GM19035 (cell line): ENCODE measurements around the gene ERG.

ENCODE experiments used
- ATAC-seq: cut with Tn5 transposase; IDR thresholded peaks from one replicate; pipeline ENCODE4 v1.9.1; 2021; ENCODE audit not compliant: unreplicated experiment

Gene ERG

DNA sequence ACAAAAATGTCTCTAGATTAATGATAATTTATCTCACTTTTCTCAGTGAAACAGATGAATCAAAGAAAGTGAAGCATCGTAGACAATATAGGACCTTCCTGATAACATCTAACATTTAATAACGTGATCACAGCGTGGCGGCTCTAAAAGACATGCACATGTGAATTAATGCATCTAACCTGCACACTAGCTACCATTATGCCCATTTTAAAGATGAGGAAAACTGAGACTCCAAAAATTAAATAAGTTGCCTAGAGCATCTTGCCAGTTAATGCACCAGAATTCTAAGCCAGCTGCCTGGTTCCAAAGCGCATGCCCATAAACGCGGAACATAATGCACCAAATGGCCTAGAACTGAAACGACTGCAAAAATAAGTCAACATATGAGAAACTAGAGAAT, 23.5 kb downstream of the ERG start:
- no peak for ATAC-seq

DNA sequence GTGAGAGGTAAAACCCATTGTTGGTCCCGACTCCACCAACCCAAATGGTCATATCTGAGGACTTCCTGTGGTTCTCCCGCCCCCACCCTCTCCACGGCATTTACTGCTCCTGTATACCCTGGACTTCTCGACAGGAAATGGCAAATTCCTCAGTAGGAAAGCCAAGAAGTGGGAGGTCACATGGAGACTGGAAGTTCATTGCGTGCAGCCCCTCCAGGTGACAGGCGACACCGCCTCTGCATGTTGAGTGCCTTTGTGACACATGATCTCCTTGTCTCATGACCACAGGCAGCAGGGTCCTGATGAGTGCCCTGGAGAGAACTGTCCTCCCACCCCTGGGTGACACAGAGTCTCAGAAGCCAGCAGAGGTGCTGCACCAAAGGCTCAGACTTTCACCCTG, 24.2 kb downstream of the ERG start:
- ATAC-seq: no peak

DNA sequence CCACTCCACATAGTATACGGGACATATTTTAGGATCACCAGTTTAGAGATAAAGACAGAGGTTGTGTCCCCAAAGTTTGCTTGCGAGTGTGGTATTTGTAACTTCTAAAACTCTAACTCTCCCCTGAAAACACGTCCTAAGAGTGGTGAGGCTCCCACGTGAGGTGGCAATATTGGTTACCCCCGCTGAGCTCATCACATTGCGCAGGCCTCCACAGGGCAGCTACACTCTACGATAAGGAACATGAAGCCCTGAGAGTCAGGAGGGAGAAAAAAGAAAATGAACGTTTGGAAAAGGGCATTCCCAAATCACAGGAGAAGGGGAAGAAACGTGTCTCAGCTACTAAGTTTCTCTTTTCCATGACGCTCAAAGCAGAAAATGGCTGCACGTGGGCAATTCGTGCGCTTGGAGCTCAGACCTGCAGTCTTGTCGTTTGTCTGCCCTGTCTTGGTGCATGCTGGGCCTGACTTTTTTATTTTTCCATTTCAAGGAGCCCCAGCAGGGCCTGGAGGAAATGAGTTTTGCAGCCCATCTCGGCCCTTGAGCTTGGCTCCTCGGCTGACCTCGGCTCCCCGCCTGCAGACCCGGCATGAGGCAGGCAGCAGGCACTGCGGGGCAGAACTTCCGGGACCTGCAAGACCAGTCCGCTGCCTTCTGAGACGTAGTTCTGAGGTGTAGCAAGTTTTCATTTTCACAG, 25.7 kb downstream of the ERG start:
- ATAC-seq: no peak

DNA sequence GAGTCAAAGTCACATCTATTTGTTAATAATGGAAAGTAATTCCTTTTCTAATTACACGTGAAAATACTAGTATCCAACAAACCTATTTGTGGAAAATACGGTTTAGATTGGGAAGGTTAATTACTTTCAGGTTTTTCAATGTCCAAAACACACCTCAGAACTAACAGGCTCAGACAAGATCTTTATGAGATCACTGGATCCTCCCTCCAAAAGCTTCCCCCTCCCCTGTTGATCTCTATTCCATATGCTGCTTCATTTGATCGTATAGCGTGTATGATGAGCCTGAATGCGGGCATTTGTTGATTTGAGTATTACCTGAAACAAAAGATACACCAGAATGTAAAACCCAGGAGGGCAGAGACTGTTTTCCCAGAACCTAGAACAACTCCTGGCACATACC, 26.5 kb downstream of the ERG start:
- no peak for ATAC-seq

DNA sequence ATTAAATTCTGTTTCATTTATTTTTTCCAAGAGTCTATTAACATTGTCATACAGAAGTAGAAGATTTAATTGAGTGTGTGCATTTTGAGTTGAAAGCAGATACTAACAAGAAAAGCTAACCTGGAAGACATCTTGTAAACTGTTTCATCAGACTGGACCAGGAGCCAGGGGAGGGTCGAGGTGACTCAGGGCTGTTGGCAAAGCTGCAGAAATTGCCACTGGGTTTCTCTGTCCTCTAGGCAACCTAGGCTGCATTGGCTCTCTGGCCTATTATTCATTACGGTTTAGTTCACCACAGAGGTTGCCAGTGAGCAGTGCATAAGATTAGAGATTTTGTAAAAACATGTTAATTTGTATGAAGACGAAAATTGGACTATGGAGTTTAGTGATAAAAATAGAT, 27.5 kb downstream of the ERG start:
- no peak for ATAC-seq

DNA sequence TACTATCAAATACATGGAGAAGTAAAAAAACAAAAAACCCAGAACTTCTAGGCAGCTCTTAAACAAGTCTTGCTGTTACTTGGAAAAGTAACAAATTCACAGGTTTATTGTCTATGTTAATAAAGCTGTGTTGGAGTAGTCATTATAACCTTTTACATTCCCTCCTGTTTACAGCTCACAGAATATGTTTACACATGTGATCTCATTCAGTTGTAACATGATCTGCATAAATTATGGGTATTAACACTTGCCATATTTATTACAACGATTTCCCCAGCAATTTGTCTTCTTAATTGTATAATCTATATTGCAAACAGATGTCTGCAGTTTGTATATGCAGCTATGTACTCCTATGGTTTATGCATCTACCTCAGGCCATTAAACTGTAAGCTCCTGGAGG, 28.6 kb downstream of the ERG start:
- no peak for ATAC-seq

DNA sequence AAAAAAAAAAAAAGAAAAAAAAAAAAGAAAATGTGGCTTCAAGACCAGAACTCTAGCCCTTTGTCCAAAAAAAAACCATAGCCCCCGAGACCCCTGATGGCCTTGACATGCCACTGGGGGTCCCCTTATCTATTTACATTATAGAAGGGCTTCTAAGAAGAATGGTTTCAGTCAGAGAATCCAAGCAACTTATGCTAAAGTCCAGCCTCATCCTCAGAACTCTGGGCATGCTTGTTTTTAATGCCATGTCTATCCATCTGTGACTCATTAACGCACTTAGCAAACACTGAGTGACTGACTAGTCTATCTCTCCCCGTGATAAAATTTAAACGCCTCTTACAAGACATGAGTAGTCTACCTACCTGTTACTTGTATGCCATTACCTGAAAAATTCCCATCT, 29.3 kb downstream of the ERG start:
- ATAC-seq: no peak

DNA sequence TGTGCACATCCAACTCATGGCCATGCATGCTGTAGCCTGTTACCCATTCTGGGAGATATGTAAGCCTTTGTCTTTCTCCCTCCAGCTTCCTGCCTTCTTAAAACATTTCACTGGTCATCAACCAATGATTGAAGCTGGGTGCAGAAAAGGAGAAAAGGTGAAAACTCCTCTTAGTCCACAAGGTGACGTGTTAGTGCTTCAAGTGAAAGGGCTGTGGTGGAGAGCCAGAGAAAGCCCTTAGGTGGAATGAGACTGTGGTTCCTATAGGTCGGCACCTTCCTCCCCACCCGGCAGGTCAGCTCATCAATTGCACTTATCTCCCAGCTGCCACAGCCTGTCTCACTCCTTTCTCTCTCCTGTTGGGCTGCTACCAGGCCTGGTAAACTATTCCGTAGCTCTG, 30.4 kb downstream of the ERG start:
- ATAC-seq: no peak

DNA sequence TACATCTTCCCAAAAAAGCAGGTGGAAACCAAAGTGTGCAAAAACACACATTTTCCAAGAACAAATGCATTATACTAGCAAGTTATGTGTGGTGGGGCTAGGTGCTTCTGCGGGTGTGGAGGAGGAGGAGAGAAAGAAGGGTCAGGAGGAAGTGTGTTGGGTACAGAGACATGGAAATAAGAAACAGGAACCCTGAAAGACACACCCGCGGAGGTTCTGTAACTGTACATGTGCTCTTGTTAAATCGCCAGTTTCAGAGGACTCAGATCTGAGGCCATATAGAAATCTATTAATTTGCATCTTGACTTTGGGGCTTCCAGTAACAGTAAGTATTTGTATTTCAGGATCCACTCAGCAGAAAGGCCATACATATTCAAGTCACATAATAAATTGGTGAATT, 30.9 kb downstream of the ERG start:
- no peak for ATAC-seq

DNA sequence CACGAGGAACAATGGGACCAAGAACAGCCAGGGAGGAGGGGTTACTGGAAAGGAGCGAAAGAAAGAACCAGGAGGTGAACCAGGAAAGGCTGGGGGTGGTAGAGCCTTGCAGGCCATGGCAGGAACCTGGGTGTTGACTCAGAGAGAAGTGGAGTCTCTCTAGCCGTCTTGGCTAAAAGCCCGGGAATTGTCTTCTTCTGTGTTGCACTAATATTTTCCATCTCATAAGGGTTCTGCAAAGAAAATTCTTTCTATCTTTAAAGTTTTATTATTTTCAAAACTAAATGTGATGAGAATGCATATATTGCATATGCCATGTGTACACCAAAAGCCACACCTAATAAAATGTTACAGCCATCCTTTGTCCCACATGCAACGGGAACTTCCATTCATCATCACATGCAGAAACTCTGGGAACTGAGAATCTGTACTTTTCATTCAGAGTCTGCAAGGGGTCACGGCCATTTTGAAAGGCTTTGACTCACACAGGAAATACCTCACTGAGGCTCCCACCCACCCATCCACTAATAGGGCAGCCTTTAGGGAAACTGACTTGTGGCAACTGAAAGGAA, 38.0 kb downstream of the ERG start:
- no peak for ATAC-seq

DNA sequence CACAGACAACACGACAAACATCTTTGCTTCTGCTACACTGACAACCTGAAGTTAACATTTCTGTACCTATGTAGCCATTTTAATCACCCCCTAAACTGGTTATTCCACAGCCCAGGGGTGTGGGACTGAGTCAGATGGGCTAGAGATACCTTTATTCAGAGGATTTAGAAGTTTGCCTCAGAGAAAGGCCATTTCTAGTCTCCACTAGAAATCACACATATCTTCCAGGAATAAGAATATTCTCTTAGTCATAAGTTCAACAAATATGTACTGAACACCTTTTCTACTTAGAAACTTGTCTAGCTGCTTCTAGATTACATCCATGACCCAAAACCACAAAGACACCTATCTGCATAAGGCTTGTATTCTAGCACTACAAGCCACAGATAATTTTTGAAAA, 38.8 kb downstream of the ERG start:
- ATAC-seq: no peak

DNA sequence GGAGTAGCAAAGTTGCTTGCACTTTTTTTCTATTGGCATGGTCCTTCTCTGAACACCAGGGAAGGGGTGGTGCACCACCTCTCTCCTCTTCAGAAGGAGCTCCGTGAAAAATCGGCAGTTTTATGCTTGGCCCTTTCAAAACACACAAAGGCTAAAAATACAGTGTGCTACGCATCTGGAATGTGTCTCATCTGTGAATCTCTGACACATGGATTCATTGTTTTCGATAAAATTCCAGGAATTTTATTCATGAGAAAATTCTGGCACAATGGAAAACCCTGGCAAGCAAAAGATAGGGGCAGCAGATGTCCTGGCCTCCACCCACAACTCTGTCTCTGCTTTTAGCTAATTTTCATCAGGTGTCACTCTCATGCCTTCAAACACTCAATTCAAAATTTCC, 42.9 kb downstream of the ERG start:
- ATAC-seq: no peak

DNA sequence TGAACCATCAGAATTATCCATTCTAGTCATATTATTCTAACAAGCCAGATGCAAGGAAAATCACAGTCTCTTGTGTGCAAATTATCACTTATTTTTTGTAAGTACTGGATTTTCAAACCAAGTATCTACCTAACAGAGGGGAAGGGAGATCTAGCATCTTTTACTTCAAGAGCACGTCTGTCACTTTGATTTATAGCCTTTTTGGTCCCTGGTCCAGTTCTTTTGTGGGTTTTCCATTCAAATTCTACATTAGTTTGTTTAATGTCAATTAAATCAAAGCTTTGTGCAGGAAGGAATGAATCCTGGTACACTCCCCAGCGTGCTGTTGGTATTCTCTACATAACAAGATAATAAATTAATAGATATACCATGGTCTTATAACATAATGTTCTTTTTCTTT, 43.6 kb downstream of the ERG start:
- ATAC-seq: no peak

DNA sequence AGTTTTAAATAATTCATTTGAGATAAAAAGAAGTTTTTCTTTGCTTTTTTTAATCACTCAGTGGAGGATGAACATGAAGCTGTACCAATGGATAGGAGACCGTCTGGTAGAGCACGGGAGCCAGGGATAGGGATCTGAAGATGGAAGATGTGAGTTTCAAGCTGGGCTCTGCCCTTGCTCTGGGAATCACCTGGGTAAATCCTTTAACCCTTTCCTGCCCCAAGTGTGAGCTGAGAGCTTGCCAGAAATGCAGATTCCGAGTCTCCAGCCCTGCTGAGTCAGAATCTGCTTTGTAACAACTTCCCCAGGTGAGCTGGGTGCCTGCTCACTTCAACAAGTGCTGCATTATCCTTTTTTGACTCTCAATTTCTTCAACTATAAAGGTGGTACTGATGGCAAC, 44.1 kb downstream of the ERG start:
- ATAC-seq: no peak

DNA sequence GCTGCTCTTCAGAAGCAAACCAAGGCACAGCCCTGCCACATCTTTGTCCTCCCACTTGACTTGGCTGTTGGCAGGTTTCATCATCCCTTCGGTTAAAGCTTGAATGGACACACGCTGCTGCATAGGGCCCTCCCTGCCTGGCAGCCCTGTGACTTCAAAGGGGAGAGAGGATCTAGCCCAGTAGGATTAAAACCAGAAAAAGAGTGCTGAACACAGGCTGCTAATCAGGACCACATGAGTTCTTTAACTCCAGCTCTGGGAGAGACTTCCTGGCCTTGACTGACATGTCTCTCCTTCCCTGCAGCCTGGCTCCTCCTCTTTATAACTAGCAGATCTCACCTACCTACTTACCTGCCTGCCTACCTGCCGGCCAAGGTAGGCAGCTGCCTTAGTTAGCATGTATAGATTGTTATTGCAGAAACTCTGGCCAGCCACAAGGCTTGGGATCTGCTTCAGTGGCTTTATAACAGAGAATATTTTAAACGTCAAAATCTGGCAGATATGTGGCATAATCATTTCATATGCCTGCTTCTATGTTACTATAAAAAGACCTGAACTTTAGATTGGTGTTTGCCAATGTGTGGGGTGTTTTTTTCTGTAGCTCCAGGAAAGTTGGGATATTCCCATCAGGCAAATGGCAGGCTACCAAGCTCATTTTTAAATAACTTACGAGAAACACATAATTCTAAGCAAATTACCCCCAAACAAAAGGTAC, 49.4 kb downstream of the ERG start:
- ATAC-seq: no peak

DNA sequence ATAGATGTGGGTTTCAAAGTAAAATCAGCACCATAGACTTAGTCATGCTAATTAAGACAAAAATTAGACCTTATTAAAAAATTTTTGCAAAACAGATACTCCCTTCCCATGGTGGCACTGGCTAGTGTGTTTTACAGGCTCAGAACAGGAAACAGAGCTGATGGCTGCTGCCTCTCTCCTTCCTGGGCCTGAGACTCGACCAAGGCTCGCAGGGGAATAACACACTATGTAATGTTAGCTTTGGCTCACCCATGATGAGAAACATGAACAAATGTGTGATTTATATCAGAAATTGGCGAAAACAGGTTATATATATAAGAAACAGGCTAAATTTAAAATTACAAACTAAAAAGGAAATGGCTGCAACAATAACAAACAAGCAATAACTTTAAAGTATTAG, 50.7 kb downstream of the ERG start:
- no peak for ATAC-seq

DNA sequence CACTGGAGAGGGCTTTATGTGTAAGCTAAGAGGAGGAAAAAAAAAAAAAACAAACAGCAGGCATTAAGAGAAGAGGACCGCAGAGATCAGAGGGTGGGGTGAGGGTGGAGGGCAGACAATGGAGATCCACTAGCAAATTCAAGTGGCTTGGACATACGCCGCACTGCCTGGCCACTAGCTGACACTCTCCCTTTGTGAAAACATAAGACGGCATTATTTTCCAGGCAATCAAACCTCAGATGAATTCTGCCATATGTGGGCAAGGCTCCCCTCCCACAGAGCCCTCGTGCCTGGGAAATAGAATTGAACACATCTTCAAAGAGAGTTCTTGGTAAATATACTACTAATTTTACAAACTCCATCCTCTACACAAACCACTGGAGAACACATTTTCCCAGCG, 53.6 kb downstream of the ERG start:
- ATAC-seq: no peak

DNA sequence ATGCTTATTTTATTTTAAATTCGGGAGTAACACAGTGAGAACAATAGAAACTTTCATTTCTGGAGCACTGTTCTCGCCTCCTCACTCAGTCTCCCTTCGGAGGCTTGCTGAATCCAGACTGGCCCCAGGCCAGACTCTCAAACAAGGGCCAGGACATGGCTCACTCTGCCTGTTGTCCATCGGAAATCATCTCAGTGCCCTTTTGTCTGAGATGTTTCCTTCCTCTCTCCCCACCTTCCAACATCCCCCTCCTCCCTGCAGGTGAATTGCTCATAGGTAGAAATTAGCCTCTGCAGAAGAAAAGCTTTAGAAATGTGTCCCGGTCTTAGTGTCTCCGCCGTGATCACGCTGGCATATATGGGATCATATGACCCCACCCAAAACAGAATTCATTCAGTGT, 55.2 kb downstream of the ERG start:
- ATAC-seq: no peak

DNA sequence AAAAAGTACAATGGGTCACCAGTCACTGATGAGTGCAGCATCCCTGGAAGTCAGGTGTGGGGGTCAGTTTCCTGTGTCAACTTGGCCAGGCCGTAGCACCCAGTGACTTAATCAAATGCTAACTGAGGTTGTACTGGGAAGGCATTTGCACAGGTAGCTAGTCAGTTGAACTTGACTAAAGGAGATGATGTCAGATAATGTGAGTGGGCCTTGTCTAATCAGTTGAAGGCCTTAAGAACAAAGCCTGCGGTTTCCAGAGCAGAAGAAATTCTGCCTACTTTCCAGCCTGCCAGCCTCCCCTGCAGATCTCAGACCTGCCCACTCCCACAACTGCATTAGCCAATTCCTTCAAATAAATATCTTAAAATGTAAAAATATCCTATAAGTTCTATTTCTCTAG, 57.1 kb downstream of the ERG start:
- ATAC-seq: no peak

DNA sequence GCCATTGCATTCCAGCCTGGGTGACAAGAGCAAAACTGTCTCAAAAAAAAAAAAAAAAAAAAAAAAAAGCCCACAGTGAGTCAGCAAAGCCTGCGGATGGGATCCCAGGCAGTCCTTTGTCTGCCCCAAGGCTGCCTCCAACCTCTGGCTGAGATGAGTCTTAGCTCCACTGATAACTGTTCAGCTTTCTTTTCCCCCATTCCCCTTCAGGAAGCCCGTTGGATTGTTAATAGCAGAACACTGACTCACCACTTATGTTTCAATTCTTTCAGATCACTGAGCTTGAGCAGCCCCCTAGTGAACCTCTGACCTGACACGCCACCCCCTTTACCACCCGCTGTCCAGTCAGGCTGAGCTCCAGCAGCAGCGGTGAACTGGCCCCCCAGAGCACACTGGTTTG, 57.5 kb downstream of the ERG start:
- ATAC-seq: no peak

DNA sequence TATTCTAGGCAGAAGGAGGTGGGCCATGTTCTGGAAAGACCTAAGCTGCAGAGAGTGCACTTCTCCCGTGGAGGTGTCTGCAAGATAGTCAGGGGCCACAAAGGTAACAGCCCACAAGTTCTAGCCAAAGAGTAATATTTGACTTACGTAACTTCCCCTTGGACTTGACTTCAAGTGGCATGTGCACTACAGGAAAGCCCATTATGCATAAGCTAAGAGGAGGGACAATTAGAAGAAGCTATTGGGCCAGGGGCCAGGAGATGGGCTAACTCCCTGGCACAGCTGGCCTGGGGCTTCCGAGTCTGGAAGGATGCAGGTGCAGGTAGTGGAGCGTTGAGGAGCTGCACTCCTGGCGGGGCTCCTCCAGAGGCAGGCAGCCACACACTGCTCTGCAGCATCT, 58.3 kb downstream of the ERG start:
- ATAC-seq: no peak

DNA sequence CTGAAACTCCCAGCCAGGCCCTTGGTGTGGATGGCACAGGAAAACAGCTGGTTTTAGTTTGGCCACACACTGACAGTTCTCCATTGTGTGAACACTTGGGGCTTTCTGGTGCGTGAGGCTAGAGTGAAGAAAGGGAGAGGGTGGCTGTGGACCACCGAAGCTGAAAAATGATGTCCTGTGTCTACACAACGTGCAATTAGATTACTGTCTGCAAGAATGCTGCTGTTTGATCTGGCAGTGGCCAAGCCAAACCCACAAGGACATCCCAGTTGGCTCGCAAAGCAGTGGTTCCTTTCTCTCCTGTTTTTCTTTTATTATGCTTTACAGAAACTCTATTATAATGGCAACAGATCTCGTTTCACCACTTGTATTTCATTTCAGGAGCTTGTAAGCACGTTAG, 58.9 kb downstream of the ERG start:
- no peak for ATAC-seq

DNA sequence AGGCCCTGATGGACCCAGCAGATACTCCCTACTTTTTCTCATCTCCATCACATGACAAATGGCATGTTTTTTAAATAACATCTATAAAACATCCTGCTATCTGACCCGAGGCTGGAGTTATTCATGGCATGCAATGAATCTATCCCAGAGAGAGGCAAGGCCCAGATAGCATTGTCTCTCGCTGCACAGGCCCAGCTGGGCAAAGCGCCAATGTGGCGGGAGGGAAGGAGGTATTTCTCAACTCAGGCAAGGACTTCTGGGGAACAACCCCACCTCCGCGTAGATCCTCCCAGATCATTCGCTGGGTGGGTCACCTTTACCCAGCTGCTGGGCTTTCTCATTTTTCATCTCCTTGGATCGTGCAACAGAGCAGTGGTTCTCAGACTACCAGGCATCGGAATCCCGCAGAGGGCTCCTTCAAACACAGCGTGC, 59.8 kb downstream of the ERG start:
- ATAC-seq: no peak
